ENCODE measurements around the gene RNF44.

GRCh38 chr5:176508603-176509002 lies 28.6 kb downstream of the RNF44 start:
- TF ChIP-seq CTCF (IDR thresholded peaks at IDR 0.05; ENCODE audit: low read depth, low read length, missing input control) (no peak), TAF1 (conservative IDR thresholded peaks at IDR 0.05) (no peak), REST (IDR thresholded peaks at IDR 0.05) (no peak), RXRA (IDR thresholded peaks at IDR 0.05) (no peak)

Data from liver (tissue), 3 donors.